GM08714 (cell line): ENCODE results near the gene XRCC1.
A peak's percentile ranks its signal among the peaks of the same experiment; 100 is the strongest.

Experiments used
- H3K4me3 ChIP-seq: fragments of 200-500 bp; sonication (Bioruptor generic); 2 replicates; pipeline ENCODE4 v1.5.1; 2014; ENCODE audit warnings: mild to moderate bottlenecking, low read length, inconsistent platforms
- ZNF274 ChIP-seq: IDR thresholded peaks from 2 replicates; pipeline ENCODE4 v1.6.1; 2012; ENCODE audit warnings: mild to moderate bottlenecking, low read depth, low read length

The XRCC1 gene

DNA sequence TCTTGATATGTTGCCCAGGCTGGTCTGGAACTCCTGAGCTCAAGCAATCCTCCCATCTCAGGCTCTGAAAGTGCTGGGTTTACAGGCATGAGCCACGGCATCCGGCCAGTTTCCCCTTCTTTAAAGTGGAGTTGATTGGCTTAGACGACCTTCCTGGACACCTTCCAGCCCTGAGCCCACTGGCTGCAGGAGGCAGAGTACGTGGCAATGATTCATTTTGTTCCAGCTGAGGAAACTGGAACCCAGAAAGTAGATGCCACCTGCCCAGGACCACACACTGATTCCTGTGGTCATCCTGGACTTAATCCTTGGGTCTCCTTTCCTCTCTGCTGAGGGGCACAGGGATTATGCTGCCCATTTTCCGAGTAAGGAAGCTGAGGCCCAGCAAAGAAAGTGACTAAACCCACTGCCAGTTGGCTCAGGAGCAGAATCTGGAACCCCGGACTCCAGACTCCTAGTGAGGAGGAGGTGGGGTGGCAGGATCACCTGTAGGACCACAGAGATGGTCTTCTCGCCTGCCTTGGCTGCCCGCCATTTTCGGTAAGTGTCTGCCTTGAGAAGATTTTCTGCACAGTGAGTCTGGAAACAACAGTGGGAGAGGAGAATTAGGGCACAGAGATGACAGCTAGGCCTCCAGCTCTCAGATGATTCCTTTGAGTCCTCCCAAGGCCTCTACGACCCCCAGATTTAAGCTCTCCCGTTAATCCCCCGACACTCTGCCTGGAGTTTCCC is 737 bp downstream of the XRCC1 start:
- peak overlapping the region; percentile 96 for H3K4me3 ChIP-seq
- no peak for TF ChIP-seq ZNF274

DNA sequence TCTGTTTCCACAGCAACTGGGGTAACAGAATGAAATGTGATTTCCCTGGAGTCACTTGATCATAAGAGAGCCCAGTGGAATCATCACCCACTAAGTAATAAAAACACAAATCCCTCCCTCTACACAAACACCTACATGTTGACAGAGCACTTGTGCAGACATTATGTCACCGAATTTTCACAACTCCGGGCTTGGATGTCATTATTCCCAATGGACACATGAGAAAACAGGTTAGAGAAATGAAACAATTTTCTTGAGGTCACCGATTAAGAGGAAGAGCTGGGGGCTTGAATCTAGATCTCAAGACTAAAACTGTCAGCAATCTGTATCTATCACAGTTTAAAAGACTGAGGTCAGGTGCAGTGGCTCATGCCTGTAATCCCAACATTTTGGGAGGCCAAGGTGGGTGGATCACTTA is 3.1 kb downstream of the XRCC1 start:
- no peak for TF ChIP-seq ZNF274

DNA sequence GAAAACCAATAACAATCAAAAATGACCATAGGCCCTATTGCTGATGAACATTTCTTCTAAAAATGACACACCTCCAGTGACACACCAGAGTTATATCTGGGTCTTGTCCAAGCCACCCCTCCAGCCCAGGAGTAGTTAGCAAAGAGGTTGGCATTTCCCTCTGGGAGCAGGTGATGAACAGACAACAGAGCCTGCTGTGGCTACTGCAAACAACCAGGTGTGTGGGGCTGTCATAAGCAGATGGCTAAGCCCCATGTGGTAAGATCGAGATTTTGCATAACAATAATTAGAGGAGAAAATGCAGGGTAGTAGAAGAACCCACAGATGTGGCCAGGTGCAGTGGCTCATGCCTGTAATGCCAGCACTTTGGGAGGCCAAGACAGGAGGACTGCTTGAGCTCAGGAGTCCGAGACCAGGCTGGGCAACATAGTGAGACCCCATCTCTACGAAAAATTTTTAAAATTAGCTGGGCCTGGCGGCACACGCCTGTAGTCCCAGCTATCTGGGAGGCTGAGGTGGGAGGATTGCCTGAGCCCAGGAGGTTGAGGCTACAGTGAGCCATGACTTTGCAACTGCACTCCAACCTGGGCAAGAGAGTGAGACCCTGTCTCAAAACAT is 5.0 kb downstream of the XRCC1 start:
- no peak for TF ChIP-seq ZNF274
- no peak overlapping the region for H3K4me3 ChIP-seq

More for the DNA sequence above, 3.1 kb downstream of the XRCC1 start:
- H3K4me3 ChIP-seq = no peak overlapping the region

DNA sequence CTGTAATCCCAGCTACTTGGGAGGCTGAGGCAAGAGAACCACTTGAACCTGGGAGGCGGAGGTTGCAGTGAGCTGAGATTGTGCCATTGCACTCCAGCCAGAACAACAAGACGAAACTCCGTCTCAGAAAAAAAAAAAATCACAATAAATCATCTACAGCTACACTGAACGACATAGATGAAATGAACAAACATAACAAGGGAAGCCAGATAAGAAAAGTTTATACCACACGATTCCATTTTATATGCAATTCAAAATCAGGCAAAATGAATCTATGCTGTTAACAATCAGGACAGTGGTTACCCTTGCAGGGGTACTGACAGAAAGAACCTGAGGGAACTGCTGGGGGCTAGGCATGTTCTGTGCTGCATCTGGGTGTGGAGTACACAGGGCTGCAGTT is 5.7 kb downstream of the XRCC1 start:
- no peak overlapping the region for H3K4me3 ChIP-seq
- no peak for TF ChIP-seq ZNF274

DNA sequence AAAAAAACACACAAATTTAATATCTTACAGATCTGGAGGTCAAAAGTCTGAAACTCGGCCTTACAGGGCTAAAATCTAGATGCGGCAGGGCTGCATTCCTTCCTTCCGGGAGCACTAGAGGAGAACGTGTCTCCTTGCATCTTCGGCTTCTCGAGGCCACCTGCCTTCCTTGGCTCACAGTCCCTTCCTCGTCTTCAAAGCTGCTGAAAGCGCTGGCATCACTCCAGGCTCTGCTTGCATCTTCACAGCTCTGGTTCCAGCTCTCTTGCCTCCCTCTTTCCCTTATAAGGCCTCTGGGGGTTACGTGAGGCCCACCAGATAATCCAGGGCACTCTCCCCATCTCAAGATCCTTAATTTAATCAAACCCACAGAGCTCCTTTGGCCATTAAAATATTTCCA is 10.5 kb downstream of the XRCC1 start:
- no peak overlapping the region for H3K4me3 ChIP-seq
- TF ChIP-seq ZNF274 = no peak

DNA sequence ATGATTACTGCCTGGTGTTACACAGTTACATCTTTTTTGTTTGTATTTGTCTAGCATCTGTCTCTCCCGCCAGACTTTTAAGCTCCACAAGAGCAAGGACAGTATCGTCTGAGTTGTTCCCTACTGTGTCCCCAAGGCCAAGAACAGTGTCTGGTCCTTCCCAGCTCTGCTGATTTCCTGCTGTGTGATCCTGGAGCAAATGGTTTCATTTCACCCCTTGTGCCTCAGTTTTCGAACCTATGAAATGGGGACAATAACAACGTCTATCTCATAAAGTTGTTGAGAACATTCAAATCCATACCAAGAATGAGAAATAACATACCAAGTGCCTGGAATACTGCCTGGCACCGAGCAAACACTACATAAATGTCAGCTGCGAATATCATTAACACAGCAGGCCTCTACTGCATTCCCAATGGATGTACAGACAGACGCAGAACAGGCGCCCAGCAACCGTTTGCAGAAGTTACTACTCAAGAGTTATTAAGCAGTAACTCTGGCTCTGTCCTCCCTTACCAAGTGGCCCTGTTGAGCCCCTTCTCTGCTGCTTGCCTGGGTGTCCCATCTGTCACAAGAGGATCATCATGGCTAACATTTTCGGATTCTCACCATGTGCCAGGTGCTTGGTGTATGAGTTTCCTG is 11.4 kb downstream of the XRCC1 start:
- no peak overlapping the region for H3K4me3 ChIP-seq
- TF ChIP-seq ZNF274 = no peak

DNA sequence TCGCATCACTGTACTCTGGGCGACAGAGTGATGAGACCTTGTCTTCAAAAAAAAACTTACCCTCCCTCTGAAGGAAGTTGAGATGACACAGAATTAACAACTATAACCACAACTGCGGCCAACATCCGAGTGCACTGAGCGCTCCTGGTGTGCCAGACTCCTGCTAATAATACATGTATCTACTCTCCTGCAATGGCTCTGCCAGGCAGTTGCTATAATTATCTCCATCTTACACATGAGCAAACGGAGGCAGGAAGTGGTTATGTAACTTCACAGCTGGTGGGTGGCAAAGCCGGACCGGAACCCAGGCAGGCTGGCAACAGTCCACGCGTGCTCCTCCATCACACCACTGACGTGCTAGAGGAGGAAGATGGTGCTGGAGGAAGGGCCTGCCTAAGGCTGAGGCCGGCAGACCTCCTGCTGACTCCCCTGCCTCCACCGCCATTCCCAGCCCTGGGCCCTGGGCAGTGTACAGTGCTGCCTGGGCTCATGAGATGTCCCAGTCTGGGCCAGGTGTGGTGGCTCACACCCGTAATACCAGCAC is 12.6 kb downstream of the XRCC1 start:
- H3K4me3 ChIP-seq = no peak overlapping the region; the same call in 1 of the 2 replicates
- TF ChIP-seq ZNF274 = no peak

DNA sequence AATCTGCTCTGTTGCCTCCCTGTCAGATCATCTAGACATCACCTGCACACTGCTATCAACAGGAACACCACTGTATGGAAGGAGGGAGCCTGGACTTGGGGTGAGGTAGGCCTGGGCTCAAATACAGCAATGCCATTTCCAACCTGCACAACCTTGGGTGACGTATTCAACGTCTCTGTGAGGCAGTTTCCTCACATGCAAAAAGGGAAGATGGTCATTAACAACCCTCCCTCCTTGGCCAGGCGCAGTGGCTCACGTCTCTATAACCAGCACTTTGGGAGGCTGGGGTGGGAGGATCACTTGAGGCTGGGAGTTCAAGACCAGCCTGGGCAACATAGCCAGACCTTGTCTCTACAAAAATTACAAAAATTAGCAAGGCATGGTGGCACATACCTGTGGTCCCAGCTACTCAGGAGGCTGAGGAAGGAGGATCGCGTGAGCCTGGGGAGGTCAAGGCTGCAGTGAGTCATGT is 13.1 kb downstream of the XRCC1 start:
- TF ChIP-seq ZNF274 = no peak
- peak overlapping the region; percentile 19; the same call in 1 of the 2 replicates for H3K4me3 ChIP-seq

DNA sequence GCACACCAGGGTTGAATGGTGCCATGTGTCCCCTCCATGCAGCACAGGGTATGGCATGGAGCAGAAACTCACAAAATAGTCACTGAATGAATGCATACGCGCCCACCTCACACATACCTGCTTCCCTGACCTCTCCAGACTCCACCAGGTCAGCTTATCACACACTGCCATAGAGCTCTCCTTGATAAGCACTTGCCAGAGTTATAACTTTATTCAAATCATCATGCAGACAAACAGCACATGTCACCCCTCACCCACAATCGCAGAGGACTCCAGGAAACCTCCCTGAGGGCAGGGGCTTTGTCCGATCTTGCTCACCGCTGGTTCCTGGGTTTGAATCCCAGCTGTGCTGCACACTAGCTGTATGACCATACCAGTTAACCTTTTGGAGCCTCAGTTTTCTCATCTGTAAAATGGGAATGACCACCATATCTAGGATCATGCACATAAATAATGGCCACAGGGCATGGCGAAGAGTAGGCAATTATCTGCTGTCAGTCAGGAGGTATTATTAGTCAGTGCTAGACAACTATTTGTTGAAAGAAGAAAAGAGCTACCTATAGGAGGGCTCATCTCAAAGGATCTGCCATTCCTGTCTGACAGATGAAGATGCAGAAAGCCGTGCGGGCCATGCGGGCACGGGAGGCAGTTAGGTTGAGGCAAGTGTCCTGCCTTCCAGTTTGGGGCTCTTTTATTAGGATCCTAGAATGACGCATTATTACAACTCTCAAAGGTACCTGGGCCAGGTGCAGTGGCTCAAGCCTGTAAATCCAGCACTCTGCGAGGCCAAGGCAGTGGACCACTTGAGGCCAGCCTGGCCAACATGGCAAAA is 14.0 kb downstream of the XRCC1 start:
- no peak overlapping the region for H3K4me3 ChIP-seq
- no peak for TF ChIP-seq ZNF274

DNA sequence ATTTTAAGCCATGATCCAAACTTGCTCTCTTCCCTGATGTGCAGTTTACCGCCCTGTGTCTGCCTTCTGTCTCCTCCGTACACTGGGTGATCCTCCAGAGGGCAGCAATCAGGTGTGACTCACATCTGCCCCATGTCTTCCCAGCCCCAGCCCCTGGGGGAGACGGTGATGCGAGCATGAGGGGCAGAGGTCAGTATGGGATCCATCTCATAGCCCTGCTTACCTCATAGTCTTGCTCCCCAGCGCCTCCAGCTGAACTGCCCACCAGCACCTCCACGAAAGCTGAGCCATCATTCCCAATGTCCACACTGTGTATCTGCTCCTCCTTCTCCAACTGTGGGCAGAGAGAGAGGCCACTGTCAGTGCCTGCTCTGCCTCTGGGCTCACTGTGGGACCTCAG is 14.6 kb downstream of the XRCC1 start:
- no peak overlapping the region for H3K4me3 ChIP-seq

DNA sequence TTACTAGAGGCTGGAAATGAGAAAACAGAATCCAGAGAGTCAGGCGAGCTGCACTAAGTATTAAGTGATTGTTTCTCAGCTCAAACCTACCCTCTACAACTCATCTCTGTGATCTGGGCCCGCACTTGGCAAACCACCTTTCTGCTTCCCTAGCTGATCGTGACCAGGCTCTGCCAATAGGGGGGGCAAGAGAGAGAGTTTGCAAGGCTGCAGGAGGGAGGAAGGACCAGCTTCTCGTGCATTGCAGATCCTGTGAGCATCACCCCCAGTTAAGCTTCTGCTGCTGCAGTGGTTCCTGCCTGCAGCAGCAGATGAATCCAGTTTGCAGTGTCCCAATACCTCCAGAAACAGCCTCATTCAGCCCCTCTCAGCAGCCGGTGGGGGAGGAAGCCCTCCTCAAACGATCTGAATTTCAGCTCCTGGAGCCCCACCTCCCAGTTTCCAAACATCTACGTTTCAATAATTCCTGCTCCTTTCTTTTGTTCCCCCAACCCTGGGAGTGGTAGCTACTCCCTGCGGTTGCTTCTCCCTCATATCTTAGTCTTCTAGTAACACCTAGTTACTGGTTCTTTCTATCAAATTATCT is 20.0 kb downstream of the XRCC1 start:
- no peak for TF ChIP-seq ZNF274
- H3K4me3 ChIP-seq = no peak overlapping the region

More for the DNA sequence above, 14.6 kb downstream of the XRCC1 start:
- TF ChIP-seq ZNF274 = no peak

DNA sequence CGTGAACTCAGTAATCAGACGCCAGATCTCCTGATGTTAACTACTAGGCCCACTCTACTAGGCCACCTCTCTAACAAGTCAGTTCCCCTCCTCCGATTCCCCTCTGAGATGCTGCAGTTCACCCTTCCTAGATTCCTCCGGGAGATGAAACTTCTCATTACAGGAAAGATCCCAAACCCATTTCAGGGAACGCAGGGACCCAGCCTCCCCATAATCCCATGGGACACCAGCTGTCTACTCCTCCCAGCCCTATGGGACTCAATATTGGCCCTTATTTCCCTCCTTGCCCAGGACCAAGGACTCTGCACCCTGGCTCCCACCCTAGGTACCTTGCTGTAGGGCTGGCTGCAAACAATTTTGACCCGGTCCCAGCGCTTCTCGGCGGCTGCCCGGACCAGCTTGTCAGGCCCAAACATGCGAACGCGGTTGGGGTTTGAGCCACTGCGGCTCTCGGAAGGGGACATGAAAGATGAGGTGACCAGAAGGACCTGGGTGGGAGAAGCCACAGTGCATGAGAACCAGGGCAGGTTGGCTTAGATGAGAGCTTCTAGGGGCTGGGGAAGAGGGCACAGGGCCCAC is 20.9 kb downstream of the XRCC1 start:
- no peak for TF ChIP-seq ZNF274
- no peak overlapping the region for H3K4me3 ChIP-seq

DNA sequence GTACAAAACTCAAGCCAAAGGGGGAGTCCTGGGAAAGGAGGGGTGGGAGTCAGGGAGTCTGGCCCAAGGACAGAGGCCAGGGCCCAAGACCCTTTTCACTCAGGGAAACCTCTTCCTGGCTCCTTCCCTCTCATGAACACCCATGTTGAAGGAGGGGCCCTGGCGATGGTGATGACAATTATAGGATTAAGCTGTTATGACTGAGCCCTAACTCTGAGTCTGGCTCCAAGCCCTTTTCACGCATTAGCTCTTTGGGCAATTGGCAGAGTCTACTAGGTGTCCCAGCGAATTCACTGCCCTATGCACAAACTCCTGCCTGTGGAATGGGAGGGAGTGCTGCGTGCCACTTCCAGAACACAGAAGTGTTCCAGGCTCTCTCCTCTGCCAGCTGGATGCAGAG is 21.7 kb downstream of the XRCC1 start:
- TF ChIP-seq ZNF274 = no peak

More for the DNA sequence above, 21.7 kb downstream of the XRCC1 start:
- no peak overlapping the region for H3K4me3 ChIP-seq
